Measurements from ENCODE around the gene IL1RL1. TPM values are rescaled to one million over a fixed set of nuclear protein-coding genes. Genes with fewer than 3 reads are reported as not detected.

The IL1RL1 gene
- total RNA-seq: not detected

DNA sequence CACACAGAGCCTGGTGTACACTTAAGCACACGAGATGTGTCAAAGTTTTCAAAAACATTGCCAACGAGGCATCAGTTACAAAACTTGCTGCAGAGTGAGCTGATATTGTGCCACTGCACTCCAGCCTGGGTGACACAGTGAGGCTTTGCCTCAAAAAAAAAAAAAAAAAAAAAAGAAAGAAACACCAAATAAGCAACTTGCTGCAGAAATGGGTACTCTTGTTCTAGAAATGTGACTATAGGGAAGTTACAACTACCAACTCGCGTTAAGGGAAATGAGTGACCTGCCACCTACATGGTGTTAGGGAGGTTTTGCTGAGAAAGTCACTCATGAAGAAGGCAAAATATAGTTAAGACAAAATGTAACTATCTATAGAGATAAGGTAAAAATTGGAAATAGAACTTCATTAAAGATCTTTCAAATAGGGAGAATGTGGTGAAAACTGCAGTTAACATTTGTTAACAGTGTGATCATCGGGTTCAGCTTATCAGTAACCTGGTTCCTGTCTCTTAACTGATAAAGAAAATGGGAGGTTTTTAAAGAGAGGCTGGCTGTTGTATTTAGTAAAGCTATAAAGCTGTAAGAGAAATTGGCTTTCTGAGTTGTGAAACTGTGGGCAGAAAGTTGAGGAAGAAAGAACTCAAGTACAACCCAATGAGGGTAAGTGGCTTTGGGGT lies at the start of gene IL1RL1:
Gene IL1RL1, plus strand, starts transcription at position 600 of the 677 bp plus-strand sequence. CDS start 26,702 bp downstream, outside the sequence.

DNA sequence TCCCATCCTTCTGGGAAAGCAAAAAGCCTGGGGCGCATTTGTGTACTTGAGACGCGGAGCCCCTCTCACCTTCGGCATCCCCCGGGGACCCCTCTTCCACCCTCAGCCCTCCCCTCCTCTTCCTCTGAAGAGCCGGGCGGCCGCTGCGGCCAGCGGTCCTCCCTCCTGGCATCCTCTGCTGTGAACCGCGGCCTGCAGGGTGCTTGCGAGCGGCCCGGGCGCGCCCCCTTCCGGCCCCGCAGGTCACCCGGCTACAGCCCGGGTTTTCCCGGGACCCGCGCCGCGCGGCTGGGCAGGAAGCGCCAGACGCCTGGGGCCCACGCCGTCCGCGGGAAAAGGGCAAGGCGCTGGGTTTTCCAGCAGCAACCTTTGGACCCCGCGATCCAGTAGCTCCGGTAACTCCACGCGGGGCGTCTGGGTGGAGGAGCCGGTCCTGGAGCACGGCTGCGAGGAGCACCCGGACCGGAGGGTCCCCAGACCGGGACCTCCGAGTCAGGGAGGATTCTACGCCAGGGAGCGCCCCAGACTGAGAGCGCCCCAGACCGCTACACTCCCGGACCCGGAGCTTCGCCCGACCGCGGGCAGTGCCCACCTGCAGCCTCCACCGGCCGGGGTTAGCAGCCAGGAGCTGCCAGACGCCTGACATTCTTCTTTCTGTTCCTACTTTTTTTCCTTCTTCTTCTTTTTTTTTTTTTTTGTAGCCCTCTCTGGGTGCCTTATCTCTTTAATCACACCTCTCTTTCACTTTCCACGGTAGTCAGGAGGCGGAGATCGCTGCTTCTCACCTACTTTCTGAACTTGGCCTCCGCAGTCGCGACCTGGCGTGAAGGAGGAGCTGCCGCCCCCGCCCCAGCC lies 44.4 kb downstream of the IL1RL1 start, which contains the start of gene IL18R1:
Gene IL18R1, plus strand, starts transcription at position 271 of the 855 bp plus-strand sequence. CDS start 6,865 bp downstream, outside the sequence.

Other genes with a start within 250 kb of the IL1RL1 start
- 0.31 TPM for gene IL1R1, start 168.8 kb upstream of the IL1RL1 start, total RNA-seq
- 0.63 TPM for gene IL1RL2, start 124.5 kb upstream of the IL1RL1 start, total RNA-seq
- 0.63 TPM for gene IL18R1, start 44.2 kb downstream of the IL1RL1 start, total RNA-seq
- gene IL18RAP, start 111.6 kb downstream of the IL1RL1 start, total RNA-seq: not detected
- gene SLC9A4, start 161.7 kb downstream of the IL1RL1 start, total RNA-seq: 0.63 TPM

Data from parietal lobe (tissue), 1 donor.